ENCODE measurements around the gene FHIT.

DNA sequence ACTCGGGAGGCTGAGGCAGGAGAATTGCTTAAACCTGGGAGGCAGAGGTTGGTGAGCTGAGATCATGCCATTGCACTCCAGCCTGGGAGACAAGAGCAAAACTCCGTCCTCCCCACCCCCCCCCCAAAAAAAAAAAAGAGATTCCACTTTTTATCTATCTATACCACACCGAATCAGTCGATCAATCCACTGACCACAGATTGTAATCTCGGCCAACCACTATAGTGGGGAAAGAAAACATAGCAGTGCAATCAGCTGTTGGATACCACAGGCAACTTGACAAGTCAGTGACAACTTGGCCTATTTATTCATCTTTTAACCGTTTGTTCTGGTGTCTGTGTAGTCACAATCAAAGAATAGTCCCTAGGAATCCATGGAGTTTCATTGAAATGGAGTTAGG, 299.2 kb downstream of the FHIT start:
- TF ChIP-seq, protein P1, sequence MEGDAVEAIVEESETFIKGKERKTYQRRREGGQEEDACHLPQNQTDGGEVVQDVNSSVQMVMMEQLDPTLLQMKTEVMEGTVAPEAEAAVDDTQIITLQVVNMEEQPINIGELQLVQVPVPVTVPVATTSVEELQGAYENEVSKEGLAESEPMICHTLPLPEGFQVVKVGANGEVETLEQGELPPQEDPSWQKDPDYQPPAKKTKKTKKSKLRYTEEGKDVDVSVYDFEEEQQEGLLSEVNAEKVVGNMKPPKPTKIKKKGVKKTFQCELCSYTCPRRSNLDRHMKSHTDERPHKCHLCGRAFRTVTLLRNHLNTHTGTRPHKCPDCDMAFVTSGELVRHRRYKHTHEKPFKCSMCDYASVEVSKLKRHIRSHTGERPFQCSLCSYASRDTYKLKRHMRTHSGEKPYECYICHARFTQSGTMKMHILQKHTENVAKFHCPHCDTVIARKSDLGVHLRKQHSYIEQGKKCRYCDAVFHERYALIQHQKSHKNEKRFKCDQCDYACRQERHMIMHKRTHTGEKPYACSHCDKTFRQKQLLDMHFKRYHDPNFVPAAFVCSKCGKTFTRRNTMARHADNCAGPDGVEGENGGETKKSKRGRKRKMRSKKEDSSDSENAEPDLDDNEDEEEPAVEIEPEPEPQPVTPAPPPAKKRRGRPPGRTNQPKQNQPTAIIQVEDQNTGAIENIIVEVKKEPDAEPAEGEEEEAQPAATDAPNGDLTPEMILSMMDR (IDR thresholded peaks at IDR 0.05), result no peak
- TF ChIP-seq POLR2A (IDR thresholded peaks at IDR 0.05), result no peak
